PC-9 (cell line): Measurements from ENCODE around the gene ZCCHC14.

Experiments used
- CTCF ChIP-seq: fragments of 200-600 bp; sonication (generic); conservative IDR thresholded peaks from 2 replicates; pipeline ENCODE4 v1.6.1; 2017; ENCODE audit warnings: mixed run types, antibody characterized with exemption, mild to moderate bottlenecking, moderate library complexity
- EZH2 ChIP-seq: fragments of 200-600 bp; sonication (generic); IDR thresholded peaks from 2 replicates; pipeline ENCODE4 v1.8.0; 2017; ENCODE audit warnings: antibody characterized with exemption, low read depth

- TF ChIP-seq CTCF (no peak), EZH2 (no peak)
Observed at GRCh38 chr16:87425941-87426340, 66.9 kb downstream of the ZCCHC14 start.
